A549 (cell line): ENCODE results near the gene SLC15A5.

Experiments used
- CTCF ChIP-seq: fragments of >200 bp; sonication (Bioruptor Twin); formaldehyde crosslinking; IDR thresholded peaks from 3 replicates; pipeline ENCODE4 v1.5.1; 2016
- MAX ChIP-seq: IDR thresholded peaks from 2 replicates; pipeline ENCODE4 v1.6.1; 2012
- RAD21 ChIP-seq, 2 experiments: fragments of >200 bp in 1 of 2; sonication (Bioruptor Twin) in 1 of 2; formaldehyde crosslinking in 1 of 2; IDR thresholded peaks in 1 of 2; conservative IDR thresholded peaks in 1 of 2; 2 replicates in 1 of 2; 3 replicates in 1 of 2; pipeline ENCODE4 v1.6.1; 2012 to 2018; ENCODE audit warnings: inconsistent platforms in 1 of 2
- TF ChIP-seq, protein P1 (sequence below): fragments of 450-650 bp; IDR thresholded peaks from 2 replicates; pipeline ENCODE4 v1.6.1; 2014; ENCODE audit warnings: antibody characterized with exemption

- TF ChIP-seq RAD21 (conservative IDR thresholded peaks at IDR 0.05 in 1 of 2, IDR thresholded peaks at IDR 0.05 in 1 of 2), result peak; percentile 85 to 87
- no peak for TF ChIP-seq MAX
- TF ChIP-seq CTCF, result peak; percentile 73
- TF ChIP-seq, protein P1, sequence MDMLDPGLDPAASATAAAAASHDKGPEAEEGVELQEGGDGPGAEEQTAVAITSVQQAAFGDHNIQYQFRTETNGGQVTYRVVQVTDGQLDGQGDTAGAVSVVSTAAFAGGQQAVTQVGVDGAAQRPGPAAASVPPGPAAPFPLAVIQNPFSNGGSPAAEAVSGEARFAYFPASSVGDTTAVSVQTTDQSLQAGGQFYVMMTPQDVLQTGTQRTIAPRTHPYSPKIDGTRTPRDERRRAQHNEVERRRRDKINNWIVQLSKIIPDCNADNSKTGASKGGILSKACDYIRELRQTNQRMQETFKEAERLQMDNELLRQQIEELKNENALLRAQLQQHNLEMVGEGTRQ, result no peak
These were observed 112.0 kb downstream of the SLC15A5 start for GRCh38 chr12:16165506-16165905.
